WTC11 (cell line): ENCODE data around the gene GGACT. TPM values are rescaled to one million over a fixed set of nuclear protein-coding genes. Genes with fewer than 3 reads are reported as not detected.
A peak's percentile ranks its signal among the peaks of the same experiment; 100 is the strongest.

Experiments used
- ATAC-seq: fragments of 200-7000 bp; cut with Tn5 transposase; 2 replicates; pipeline ENCODE4 v1.10.0; 2021; ENCODE audit warnings: mild to moderate bottlenecking, moderate library complexity
- CTCF ChIA-PET: fragments of 300-600 bp; sonication (Branson Sonifier 250); formaldehyde crosslinking; loops from one replicate; lab custom pipeline; 2021; ENCODE audit warnings: antibody characterized with exemption; lab: Charles Lee
- POLR2A ChIA-PET: fragments of 350-600 bp; sonication (Branson Sonifier 250); formaldehyde crosslinking; loops from one replicate; lab custom pipeline; 2021; ENCODE audit warnings: antibody characterized with exemption; lab: Charles Lee
- DNase-seq: peaks from one replicate; pipeline ENCODE4 v3.0.0; 2021; ENCODE audit warnings: low spot score
- H3K27ac Mint-ChIP-seq: 2 replicates; pipeline ENCODE4 v1.8.0; 2021; ENCODE audit warnings: mixed read lengths
- H3K27me3 Mint-ChIP-seq: 2 replicates; pipeline ENCODE4 v1.8.0; 2021; ENCODE audit warnings: low read depth, mild to moderate bottlenecking, moderate library complexity, mixed read lengths
- H3K36me3 Mint-ChIP-seq: 2 replicates; pipeline ENCODE4 v1.8.0; 2021; ENCODE audit warnings: mixed read lengths
- H3K4me1 Mint-ChIP-seq: 2 replicates; pipeline ENCODE4 v1.8.0; 2022; ENCODE audit warnings: mixed read lengths
- H3K4me3 Mint-ChIP-seq: 2 replicates; pipeline ENCODE4 v1.8.0; 2021; ENCODE audit warnings: mild to moderate bottlenecking, moderate library complexity, mixed read lengths
- H3K9me3 Mint-ChIP-seq: 2 replicates; pipeline ENCODE4 v1.8.0; 2021; ENCODE audit warnings: mixed read lengths
- ATF1 ChIP-seq: sonication (generic); formaldehyde crosslinking; IDR thresholded peaks from 2 replicates; pipeline ENCODE4 v1.8.1; 2023; ENCODE audit warnings: mild to moderate bottlenecking, moderate library complexity, missing genetic modification reagents
- FOXP1 ChIP-seq: sonication (generic); formaldehyde crosslinking; IDR thresholded peaks from 2 replicates; pipeline ENCODE4 v1.8.0; 2022; ENCODE audit warnings: missing genetic modification reagents, mild to moderate bottlenecking, moderate library complexity, borderline replicate concordance
- JUN ChIP-seq: sonication (generic); formaldehyde crosslinking; IDR thresholded peaks from 2 replicates; pipeline ENCODE4 v1.8.0; 2023; ENCODE audit warnings: mild to moderate bottlenecking, missing genetic modification reagents
- OVOL2 ChIP-seq: fragments of 250-450 bp; sonication (Bioruptor Pico); IDR thresholded peaks from 2 replicates; pipeline ENCODE4 v1.9.0; 2021; ENCODE audit warnings: mild to moderate bottlenecking, borderline replicate concordance
- SMAD3 ChIP-seq: sonication (generic); formaldehyde crosslinking; IDR thresholded peaks from 2 replicates; pipeline ENCODE4 v1.8.0; 2022; ENCODE audit warnings: missing genetic modification reagents, mild to moderate bottlenecking, borderline replicate concordance
- SOX15 ChIP-seq: fragments of 250-450 bp; sonication (Bioruptor Pico); IDR thresholded peaks from 2 replicates; pipeline ENCODE4 v1.9.0; 2021; ENCODE audit warnings: mild to moderate bottlenecking
- TEAD1 ChIP-seq: sonication (generic); formaldehyde crosslinking; IDR thresholded peaks from 2 replicates; pipeline ENCODE4 v1.8.0; 2022; ENCODE audit warnings: mild to moderate bottlenecking, missing genetic modification reagents
- ZNF121 ChIP-seq: sonication (generic); formaldehyde crosslinking; IDR thresholded peaks from 2 replicates; pipeline ENCODE4 v1.8.0; 2023; ENCODE audit warnings: missing genetic modification reagents
- ZNF232 ChIP-seq: sonication (generic); formaldehyde crosslinking; IDR thresholded peaks from 2 replicates; pipeline ENCODE4 v1.8.0; 2022; ENCODE audit warnings: mild to moderate bottlenecking, missing genetic modification reagents
- ZNF317 ChIP-seq: sonication (generic); formaldehyde crosslinking; IDR thresholded peaks from 2 replicates; pipeline ENCODE4 v1.8.1; 2023; ENCODE audit warnings: low read depth, mild to moderate bottlenecking, moderate library complexity, missing genetic modification reagents, borderline replicate concordance
- total RNA-seq: library from RNA; stranded (reverse); gene quantifications from 3 replicates; pipeline ENCODE4 v1.2.3, GENCODE V29; 2021
- TF ChIP-seq, protein P1 (sequence below): sonication (generic); formaldehyde crosslinking; conservative IDR thresholded peaks from 2 replicates; pipeline ENCODE4 v1.8.1; 2023; ENCODE audit warnings: mild to moderate bottlenecking, low read depth, missing genetic modification reagents, moderate library complexity
- TF ChIP-seq, protein P2 (sequence below): fragments of 200-600 bp; IDR thresholded peaks from 2 replicates; pipeline ENCODE4 v1.8.0; 2022; ENCODE audit warnings: antibody characterized with exemption
- TF ChIP-seq, protein P3 (sequence below): sonication (generic); formaldehyde crosslinking; IDR thresholded peaks from 2 replicates; pipeline ENCODE4 v1.8.1; 2022; ENCODE audit warnings: mild to moderate bottlenecking, moderate library complexity, missing genetic modification reagents
- TF ChIP-seq, protein P4 (sequence below): sonication (generic); formaldehyde crosslinking; IDR thresholded peaks from 2 replicates; pipeline ENCODE4 v1.8.1; 2023; ENCODE audit warnings: mild to moderate bottlenecking, missing genetic modification reagents, moderate library complexity
- TF ChIP-seq, protein P5 (sequence below): sonication (generic); formaldehyde crosslinking; IDR thresholded peaks from 2 replicates; pipeline ENCODE4 v1.8.0; 2022; ENCODE audit warnings: mild to moderate bottlenecking, missing genetic modification reagents
- TF ChIP-seq, protein P6 (sequence below): fragments of 250-450 bp; sonication (Bioruptor Pico); IDR thresholded peaks from 2 replicates; pipeline ENCODE4 v2.1.2; 2022; ENCODE audit warnings: mild to moderate bottlenecking, moderate library complexity
- TF ChIP-seq, protein P7 (sequence below): sonication (generic); formaldehyde crosslinking; IDR thresholded peaks from 2 replicates; pipeline ENCODE4 v1.8.1; 2023; ENCODE audit warnings: mild to moderate bottlenecking, moderate library complexity, missing genetic modification reagents
- TF ChIP-seq, protein P8 (sequence below): sonication (generic); formaldehyde crosslinking; IDR thresholded peaks from 2 replicates; pipeline ENCODE4 v1.8.1; 2022; ENCODE audit warnings: low read depth, mild to moderate bottlenecking, moderate library complexity, missing genetic modification reagents, borderline replicate concordance

Gene GGACT
- total RNA-seq, 1 experiment from 2014 or later, result 2.4 TPM

DNA sequence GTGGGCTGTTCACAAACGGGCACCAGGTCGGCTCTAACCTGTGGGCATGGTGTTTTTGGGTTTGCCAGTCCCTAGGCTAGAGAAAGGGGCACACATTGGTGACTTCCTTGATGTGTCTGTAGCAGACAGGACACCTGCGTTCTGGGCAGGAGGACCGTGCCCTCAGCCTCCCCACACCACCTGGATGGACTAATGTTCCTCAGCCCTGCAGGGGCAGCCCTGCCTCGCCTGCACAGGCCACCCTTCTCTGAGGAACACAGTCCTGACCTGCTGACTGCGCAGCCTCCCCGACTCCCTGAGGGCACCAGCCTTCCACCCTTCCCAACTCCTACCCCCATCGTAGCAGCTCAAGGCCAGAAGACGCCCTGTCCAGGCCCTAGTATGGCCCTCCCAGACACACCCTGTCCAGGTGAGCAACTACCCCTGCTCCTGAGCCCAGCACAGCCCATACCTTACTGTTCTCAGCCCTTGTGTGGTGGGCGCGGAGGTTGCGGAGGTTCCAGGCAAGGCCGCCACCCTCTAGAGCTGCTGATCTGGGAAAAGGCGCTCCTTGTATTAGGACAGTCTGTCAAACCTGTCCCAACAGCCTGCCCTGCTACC lies 55.7 kb downstream of the GGACT start:
- Mint-ChIP-seq H3K27ac (no peak overlapping the region), H3K9me3 (no peaks in the 10 kb centered on the region), H3K4me1 (peaks cover 25% of the 10 kb centered on the region), H3K36me3 (peaks cover 14% of the 10 kb centered on the region), H3K4me3 (no peak overlapping the region), H3K27me3 (no peaks in the 10 kb centered on the region)
- ChIA-PET POLR2A (interaction anchor here (0.6 kb wide), 1 partner anchor 434 kb away, joined by 3 read pairs; no protein-coding TSS in a partner anchor), CTCF (no interaction called here)
- TF ChIP-seq, protein P1, sequence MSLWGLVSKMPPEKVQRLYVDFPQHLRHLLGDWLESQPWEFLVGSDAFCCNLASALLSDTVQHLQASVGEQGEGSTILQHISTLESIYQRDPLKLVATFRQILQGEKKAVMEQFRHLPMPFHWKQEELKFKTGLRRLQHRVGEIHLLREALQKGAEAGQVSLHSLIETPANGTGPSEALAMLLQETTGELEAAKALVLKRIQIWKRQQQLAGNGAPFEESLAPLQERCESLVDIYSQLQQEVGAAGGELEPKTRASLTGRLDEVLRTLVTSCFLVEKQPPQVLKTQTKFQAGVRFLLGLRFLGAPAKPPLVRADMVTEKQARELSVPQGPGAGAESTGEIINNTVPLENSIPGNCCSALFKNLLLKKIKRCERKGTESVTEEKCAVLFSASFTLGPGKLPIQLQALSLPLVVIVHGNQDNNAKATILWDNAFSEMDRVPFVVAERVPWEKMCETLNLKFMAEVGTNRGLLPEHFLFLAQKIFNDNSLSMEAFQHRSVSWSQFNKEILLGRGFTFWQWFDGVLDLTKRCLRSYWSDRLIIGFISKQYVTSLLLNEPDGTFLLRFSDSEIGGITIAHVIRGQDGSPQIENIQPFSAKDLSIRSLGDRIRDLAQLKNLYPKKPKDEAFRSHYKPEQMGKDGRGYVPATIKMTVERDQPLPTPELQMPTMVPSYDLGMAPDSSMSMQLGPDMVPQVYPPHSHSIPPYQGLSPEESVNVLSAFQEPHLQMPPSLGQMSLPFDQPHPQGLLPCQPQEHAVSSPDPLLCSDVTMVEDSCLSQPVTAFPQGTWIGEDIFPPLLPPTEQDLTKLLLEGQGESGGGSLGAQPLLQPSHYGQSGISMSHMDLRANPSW (CRISPR knock-in tag), result no peak
- TF ChIP-seq, protein P2, sequence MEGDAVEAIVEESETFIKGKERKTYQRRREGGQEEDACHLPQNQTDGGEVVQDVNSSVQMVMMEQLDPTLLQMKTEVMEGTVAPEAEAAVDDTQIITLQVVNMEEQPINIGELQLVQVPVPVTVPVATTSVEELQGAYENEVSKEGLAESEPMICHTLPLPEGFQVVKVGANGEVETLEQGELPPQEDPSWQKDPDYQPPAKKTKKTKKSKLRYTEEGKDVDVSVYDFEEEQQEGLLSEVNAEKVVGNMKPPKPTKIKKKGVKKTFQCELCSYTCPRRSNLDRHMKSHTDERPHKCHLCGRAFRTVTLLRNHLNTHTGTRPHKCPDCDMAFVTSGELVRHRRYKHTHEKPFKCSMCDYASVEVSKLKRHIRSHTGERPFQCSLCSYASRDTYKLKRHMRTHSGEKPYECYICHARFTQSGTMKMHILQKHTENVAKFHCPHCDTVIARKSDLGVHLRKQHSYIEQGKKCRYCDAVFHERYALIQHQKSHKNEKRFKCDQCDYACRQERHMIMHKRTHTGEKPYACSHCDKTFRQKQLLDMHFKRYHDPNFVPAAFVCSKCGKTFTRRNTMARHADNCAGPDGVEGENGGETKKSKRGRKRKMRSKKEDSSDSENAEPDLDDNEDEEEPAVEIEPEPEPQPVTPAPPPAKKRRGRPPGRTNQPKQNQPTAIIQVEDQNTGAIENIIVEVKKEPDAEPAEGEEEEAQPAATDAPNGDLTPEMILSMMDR, result no peak
- TF ChIP-seq SOX15 (CRISPR knock-in tag) (no peak), ZNF232 (CRISPR knock-in tag) (no peak), SMAD3 (CRISPR knock-in tag) (no peak), ZNF121 (CRISPR knock-in tag) (no peak)
- TF ChIP-seq, protein P3, sequence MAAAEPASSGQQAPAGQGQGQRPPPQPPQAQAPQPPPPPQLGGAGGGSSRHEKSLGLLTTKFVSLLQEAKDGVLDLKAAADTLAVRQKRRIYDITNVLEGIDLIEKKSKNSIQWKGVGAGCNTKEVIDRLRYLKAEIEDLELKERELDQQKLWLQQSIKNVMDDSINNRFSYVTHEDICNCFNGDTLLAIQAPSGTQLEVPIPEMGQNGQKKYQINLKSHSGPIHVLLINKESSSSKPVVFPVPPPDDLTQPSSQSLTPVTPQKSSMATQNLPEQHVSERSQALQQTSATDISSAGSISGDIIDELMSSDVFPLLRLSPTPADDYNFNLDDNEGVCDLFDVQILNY (CRISPR knock-in tag), result no peak
- no peak for ATAC-seq
- DNase-seq, result no peak

DNA sequence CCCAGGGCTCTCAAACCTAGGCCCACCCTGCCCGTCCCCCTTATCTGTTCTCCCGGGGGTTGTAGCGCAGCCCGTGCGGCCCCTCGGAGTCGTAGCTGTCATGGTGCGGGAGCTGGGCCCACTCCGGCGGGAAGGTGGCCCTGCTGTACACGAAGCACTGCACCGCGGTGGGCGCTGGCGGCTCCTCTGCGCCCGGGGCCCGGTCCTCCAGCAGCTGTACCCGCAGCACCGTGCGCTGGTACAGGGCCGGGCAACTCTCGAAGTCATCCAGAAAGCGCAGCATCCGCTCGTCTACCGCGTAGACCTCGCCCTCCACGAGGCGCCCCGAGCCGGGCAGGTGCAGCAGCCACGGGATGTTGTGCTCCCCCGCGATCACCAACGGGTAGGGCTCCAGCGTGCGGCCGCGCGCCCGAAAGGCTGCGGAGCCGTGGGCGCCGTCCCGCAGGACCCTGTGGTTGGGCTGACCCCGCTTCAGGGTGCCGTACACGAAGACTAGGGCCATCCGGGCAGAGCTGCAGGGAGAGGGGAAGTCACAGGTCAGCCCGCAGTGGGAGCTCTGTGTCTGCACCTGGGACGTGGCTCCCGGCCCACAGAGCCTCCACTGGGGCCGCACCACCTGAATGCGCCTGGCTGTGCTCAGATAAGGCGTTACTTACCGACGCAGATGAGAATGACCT lies 56.4 kb downstream of the GGACT start:
- Mint-ChIP-seq H3K36me3 (peaks cover 17% of the 10 kb centered on the region), H3K27ac (no peak overlapping the region), H3K27me3 (no peaks in the 10 kb centered on the region), H3K9me3 (no peaks in the 10 kb centered on the region), H3K4me1 (peaks cover 25% of the 10 kb centered on the region), H3K4me3 (no peak overlapping the region)
- TF ChIP-seq, protein P4, sequence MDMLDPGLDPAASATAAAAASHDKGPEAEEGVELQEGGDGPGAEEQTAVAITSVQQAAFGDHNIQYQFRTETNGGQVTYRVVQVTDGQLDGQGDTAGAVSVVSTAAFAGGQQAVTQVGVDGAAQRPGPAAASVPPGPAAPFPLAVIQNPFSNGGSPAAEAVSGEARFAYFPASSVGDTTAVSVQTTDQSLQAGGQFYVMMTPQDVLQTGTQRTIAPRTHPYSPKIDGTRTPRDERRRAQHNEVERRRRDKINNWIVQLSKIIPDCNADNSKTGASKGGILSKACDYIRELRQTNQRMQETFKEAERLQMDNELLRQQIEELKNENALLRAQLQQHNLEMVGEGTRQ (CRISPR knock-in tag), result no peak
- TF ChIP-seq FOXP1 (CRISPR knock-in tag) (no peak), ZNF317 (no peak), OVOL2 (CRISPR knock-in tag) (no peak), TEAD1 (CRISPR knock-in tag) (no peak), JUN (no peak), ATF1 (CRISPR knock-in tag) (no peak)
- TF ChIP-seq, protein P5, sequence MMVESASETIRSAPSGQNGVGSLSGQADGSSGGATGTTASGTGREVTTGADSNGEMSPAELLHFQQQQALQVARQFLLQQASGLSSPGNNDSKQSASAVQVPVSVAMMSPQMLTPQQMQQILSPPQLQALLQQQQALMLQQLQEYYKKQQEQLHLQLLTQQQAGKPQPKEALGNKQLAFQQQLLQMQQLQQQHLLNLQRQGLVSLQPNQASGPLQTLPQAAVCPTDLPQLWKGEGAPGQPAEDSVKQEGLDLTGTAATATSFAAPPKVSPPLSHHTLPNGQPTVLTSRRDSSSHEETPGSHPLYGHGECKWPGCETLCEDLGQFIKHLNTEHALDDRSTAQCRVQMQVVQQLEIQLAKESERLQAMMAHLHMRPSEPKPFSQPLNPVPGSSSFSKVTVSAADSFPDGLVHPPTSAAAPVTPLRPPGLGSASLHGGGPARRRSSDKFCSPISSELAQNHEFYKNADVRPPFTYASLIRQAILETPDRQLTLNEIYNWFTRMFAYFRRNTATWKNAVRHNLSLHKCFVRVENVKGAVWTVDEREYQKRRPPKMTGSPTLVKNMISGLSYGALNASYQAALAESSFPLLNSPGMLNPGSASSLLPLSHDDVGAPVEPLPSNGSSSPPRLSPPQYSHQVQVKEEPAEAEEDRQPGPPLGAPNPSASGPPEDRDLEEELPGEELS (CRISPR knock-in tag), result no peak
- TF ChIP-seq, protein P6, sequence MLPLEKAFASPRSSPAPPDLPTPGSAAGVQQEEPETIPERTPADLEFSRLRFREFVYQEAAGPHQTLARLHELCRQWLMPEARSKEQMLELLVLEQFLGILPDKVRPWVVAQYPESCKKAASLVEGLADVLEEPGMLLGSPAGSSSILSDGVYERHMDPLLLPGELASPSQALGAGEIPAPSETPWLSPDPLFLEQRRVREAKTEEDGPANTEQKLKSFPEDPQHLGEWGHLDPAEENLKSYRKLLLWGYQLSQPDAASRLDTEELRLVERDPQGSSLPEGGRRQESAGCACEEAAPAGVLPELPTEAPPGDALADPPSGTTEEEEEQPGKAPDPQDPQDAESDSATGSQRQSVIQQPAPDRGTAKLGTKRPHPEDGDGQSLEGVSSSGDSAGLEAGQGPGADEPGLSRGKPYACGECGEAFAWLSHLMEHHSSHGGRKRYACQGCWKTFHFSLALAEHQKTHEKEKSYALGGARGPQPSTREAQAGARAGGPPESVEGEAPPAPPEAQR (CRISPR knock-in tag), result no peak
- TF ChIP-seq, protein P7, sequence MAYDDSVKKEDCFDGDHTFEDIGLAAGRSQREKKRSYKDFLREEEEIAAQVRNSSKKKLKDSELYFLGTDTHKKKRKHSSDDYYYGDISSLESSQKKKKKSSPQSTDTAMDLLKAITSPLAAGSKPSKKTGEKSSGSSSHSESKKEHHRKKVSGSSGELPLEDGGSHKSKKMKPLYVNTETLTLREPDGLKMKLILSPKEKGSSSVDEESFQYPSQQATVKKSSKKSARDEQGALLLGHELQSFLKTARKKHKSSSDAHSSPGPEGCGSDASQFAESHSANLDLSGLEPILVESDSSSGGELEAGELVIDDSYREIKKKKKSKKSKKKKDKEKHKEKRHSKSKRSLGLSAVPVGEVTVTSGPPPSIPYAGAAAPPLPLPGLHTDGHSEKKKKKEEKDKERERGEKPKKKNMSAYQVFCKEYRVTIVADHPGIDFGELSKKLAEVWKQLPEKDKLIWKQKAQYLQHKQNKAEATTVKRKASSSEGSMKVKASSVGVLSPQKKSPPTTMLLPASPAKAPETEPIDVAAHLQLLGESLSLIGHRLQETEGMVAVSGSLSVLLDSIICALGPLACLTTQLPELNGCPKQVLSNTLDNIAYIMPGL (CRISPR knock-in tag), result no peak
- TF ChIP-seq, protein P8, sequence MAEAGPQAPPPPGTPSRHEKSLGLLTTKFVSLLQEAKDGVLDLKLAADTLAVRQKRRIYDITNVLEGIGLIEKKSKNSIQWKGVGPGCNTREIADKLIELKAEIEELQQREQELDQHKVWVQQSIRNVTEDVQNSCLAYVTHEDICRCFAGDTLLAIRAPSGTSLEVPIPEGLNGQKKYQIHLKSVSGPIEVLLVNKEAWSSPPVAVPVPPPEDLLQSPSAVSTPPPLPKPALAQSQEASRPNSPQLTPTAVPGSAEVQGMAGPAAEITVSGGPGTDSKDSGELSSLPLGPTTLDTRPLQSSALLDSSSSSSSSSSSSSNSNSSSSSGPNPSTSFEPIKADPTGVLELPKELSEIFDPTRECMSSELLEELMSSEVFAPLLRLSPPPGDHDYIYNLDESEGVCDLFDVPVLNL (CRISPR knock-in tag), result no peak
- DNase-seq, result no peak
- ATAC-seq, result peak; percentile 12; the same call in 1 of the 2 replicates
- POLR2A ChIA-PET, result interaction anchor here (0.6 kb wide), 1 partner anchor 433 kb away, joined by 3 read pairs; no protein-coding TSS in a partner anchor
- CTCF ChIA-PET, result interaction anchor here (1.9 kb wide), 1 partner anchor 17 kb away, joined by 7 read pairs; no protein-coding TSS in a partner anchor
